Activated naive CD8-positive, alpha-beta T cell treated with anti-CD3 and anti-CD28 coated beads, Interleukin-2, amount 10 ng/mL, durations not matched to agents 7 days and 5 days (primary cell): Measurements from ENCODE around the gene TIMMDC1. TPM values are rescaled to one million over a fixed set of nuclear protein-coding genes. Genes with fewer than 3 reads are reported as not detected.
A peak's percentile ranks its signal among the peaks of the same experiment; 100 is the strongest.
"Not testable (repeated sequence)": the region's sequence is repeated elsewhere in the genome, so short reads cannot be mapped to it uniquely, and the experiment has no call there.

Experiments
- ATAC-seq: fragments of 150-1000 bp; cut with Tn5 transposase; one replicate; pipeline ENCODE4 v1.10.0; 2021; ENCODE audit warnings: low read depth, moderate library complexity
- POLR2A ChIA-PET: fragments of 350-600 bp; sonication (Branson Sonifier 250); formaldehyde crosslinking; loops from one replicate; lab custom pipeline; 2021; ENCODE audit warnings: antibody characterized with exemption; lab: Charles Lee
- DNase-seq: peaks from one replicate; pipeline ENCODE4 v3.0.0; 2021
- H3K27ac Mint-ChIP-seq: one replicate; pipeline ENCODE4 v1.8.0; 2022; ENCODE audit warnings: mild to moderate bottlenecking, mixed read lengths
- H3K27me3 Mint-ChIP-seq: one replicate; pipeline ENCODE4 v1.8.0; 2022; ENCODE audit warnings: mild to moderate bottlenecking, moderate library complexity, mixed read lengths
- H3K36me3 Mint-ChIP-seq: one replicate; pipeline ENCODE4 v1.8.0; 2021; ENCODE audit warnings: mild to moderate bottlenecking, mixed read lengths
- H3K4me1 Mint-ChIP-seq: one replicate; pipeline ENCODE4 v1.8.0; 2021; ENCODE audit warnings: mixed read lengths
- H3K4me3 Mint-ChIP-seq: one replicate; pipeline ENCODE4 v1.8.0; 2022; ENCODE audit warnings: mild to moderate bottlenecking, moderate library complexity, mixed read lengths
- H3K9me3 Mint-ChIP-seq: one replicate; pipeline ENCODE4 v1.8.0; 2021; ENCODE audit warnings: mixed read lengths
- total RNA-seq, 2 experiments: library from RNA; stranded (reverse); gene quantifications; one replicate each; pipeline ENCODE4 v1.2.3, GENCODE V29; 2021

Gene TIMMDC1
- total RNA-seq, 2 experiments from 2014 or later = 72.9 to 76.0 TPM

- no peaks in the 10 kb centered on the region for H3K27me3 Mint-ChIP-seq
- peaks cover 62% of the 10 kb centered on the region for H3K36me3 Mint-ChIP-seq
- POLR2A ChIA-PET = interaction anchor here (0.8 kb wide), 1 partner anchor 127 kb away, joined by 3 read pairs; the partner anchor contains the start of gene COX17
- H3K9me3 Mint-ChIP-seq = no peaks in the 10 kb centered on the region
- H3K27ac Mint-ChIP-seq = no peak overlapping the region
- ATAC-seq (no peak), DNase-seq (no peak)
- H3K4me3 Mint-ChIP-seq = no peak overlapping the region
- peaks cover 29% of the 10 kb centered on the region for H3K4me1 Mint-ChIP-seq
These were observed 52.0 kb downstream of the TIMMDC1 start for GRCh38 chr3:119550192-119550910.

GRCh38 chr3:119551598-119551997 is 53.3 kb downstream of the TIMMDC1 start:
- no peak overlapping the region for H3K4me3 Mint-ChIP-seq
- DNase-seq (no peak), ATAC-seq (no peak)
- no peak overlapping the region for H3K27ac Mint-ChIP-seq
- H3K27me3 Mint-ChIP-seq = no peaks in the 10 kb centered on the region
- no peaks in the 10 kb centered on the region for H3K9me3 Mint-ChIP-seq
- peaks cover 39% of the 10 kb centered on the region for H3K4me1 Mint-ChIP-seq
- peaks cover 65% of the 10 kb centered on the region for H3K36me3 Mint-ChIP-seq
- POLR2A ChIA-PET = interaction anchor here (0.7 kb wide), 1 partner anchor 53 kb away, joined by 3 read pairs; the partner anchor contains the start of gene TIMMDC1

GRCh38 chr3:119552928-119553327 is 54.6 kb downstream of the TIMMDC1 start:
- H3K9me3 Mint-ChIP-seq, ATAC-seq, H3K4me3 Mint-ChIP-seq, DNase-seq, H3K27ac Mint-ChIP-seq, H3K27me3 Mint-ChIP-seq: not testable (repeated sequence)
- POLR2A ChIA-PET = interaction anchor here (0.6 kb wide), 1 partner anchor 105 kb away, joined by 3 read pairs; no protein-coding TSS in a partner anchor
- Mint-ChIP-seq H3K4me1 (peaks cover 50% of the 10 kb centered on the region), H3K36me3 (peaks cover 67% of the 10 kb centered on the region)

GRCh38 chr3:119553823-119554415 is 55.6 kb downstream of the TIMMDC1 start:
- H3K27me3 Mint-ChIP-seq = no peaks in the 10 kb centered on the region
- H3K27ac Mint-ChIP-seq = peak overlapping the region; percentile 21
- POLR2A ChIA-PET = no interaction called here
- peaks cover 54% of the 10 kb centered on the region for H3K4me1 Mint-ChIP-seq
- no peaks in the 10 kb centered on the region for H3K9me3 Mint-ChIP-seq
- no peak for DNase-seq
- H3K4me3 Mint-ChIP-seq = no peak overlapping the region
- ATAC-seq = no peak
- H3K36me3 Mint-ChIP-seq = peaks cover 67% of the 10 kb centered on the region

- DNase-seq (no peak), ATAC-seq (no peak)
- H3K27me3 Mint-ChIP-seq = no peaks in the 10 kb centered on the region
- no peaks in the 10 kb centered on the region for H3K9me3 Mint-ChIP-seq
- H3K27ac Mint-ChIP-seq = no peak overlapping the region
- POLR2A ChIA-PET = interaction anchor here (5.8 kb wide), 1 partner anchor 57 kb away, joined by 40 read pairs; the partner anchor contains the start of gene TIMMDC1
- peak overlapping the region; percentile 83 for H3K4me3 Mint-ChIP-seq
- peaks cover 56% of the 10 kb centered on the region for H3K4me1 Mint-ChIP-seq
- H3K36me3 Mint-ChIP-seq = peaks cover 55% of the 10 kb centered on the region
These were observed 57.0 kb downstream of the TIMMDC1 start for GRCh38 chr3:119555309-119555735.

GRCh38 chr3:119555929-119556328 is 57.6 kb downstream of the TIMMDC1 start:
- ATAC-seq = no peak
- Mint-ChIP-seq H3K4me3 (peak overlapping the region; percentile 83), H3K27ac (no peak overlapping the region), H3K9me3 (no peaks in the 10 kb centered on the region), H3K36me3 (peaks cover 52% of the 10 kb centered on the region), H3K27me3 (no peaks in the 10 kb centered on the region), H3K4me1 (peaks cover 53% of the 10 kb centered on the region)
- POLR2A ChIA-PET = interaction anchor here (5.8 kb wide), 1 partner anchor 58 kb away, joined by 40 read pairs; the partner anchor contains the start of gene TIMMDC1
- DNase-seq = no peak

- POLR2A ChIA-PET = interaction anchor here (0.6 to 5.8 kb wide), 12 partner anchors 14 to 537 kb away, joined by 3 to 41 read pairs (median 4); partner anchors contain the start of genes ADPRH, COX17, GSK3B and POGLUT1
- peaks cover 52% of the 10 kb centered on the region for H3K4me1 Mint-ChIP-seq
- peaks cover 42% of the 10 kb centered on the region for H3K36me3 Mint-ChIP-seq
- H3K27ac Mint-ChIP-seq = peak overlapping the region; percentile 85
- H3K9me3 Mint-ChIP-seq = no peaks in the 10 kb centered on the region
- H3K4me3 Mint-ChIP-seq = peak overlapping the region; percentile 83
- no peak for DNase-seq
- no peak for ATAC-seq
- H3K27me3 Mint-ChIP-seq = no peaks in the 10 kb centered on the region
These were observed 59.0 kb downstream of the TIMMDC1 start for GRCh38 chr3:119557192-119557876.

GRCh38 chr3:119557877-119558269 is 59.5 kb downstream of the TIMMDC1 start:
- Mint-ChIP-seq H3K9me3 (no peaks in the 10 kb centered on the region), H3K36me3 (peaks cover 39% of the 10 kb centered on the region), H3K27me3 (no peaks in the 10 kb centered on the region), H3K4me1 (peaks cover 54% of the 10 kb centered on the region), H3K4me3 (peak overlapping the region; percentile 83), H3K27ac (peak overlapping the region; percentile 85)
- ATAC-seq (peak; percentile 32), DNase-seq (no peak)
- POLR2A ChIA-PET = interaction anchor here (0.6 to 5.8 kb wide), 11 partner anchors 14 to 537 kb away, joined by 3 to 41 read pairs (median 5); partner anchors contain the start of genes ADPRH, COX17, GSK3B and POGLUT1

GRCh38 chr3:119558626-119559317 is 60.4 kb downstream of the TIMMDC1 start:
- Mint-ChIP-seq H3K27ac (peak overlapping the region; percentile 85), H3K9me3 (peaks cover 2% of the 10 kb centered on the region), H3K4me1 (peaks cover 52% of the 10 kb centered on the region), H3K36me3 (peaks cover 37% of the 10 kb centered on the region), H3K27me3 (no peaks in the 10 kb centered on the region), H3K4me3 (peak overlapping the region; percentile 83)
- ATAC-seq = no peak
- DNase-seq = no peak
- POLR2A ChIA-PET = interaction anchor here (0.7 to 5.8 kb wide), 8 partner anchors 21 to 536 kb away, joined by 3 to 41 read pairs (median 6); partner anchors contain the start of genes ADPRH, B4GALT4, COX17 and GSK3B

GRCh38 chr3:119559441-119559963 is 61.2 kb downstream of the TIMMDC1 start, which contains the start of gene CD80:
CD80 (minus strand) TSS chr3:119559614; CDS start chr3:119557728, 1,886 bp downstream.
- ATAC-seq (peak; percentile 91), DNase-seq (peak; percentile 68)
- POLR2A ChIA-PET = interaction anchor here (0.5 to 5.8 kb wide), 8 partner anchors 20 to 535 kb away, joined by 3 to 41 read pairs (median 6); partner anchors contain the start of genes ADPRH, GSK3B, POGLUT1 and TIMMDC1
- Mint-ChIP-seq H3K27ac (peak within 1 kb of the TSS; percentile 85), H3K4me3 (peak within 1 kb of the TSS; percentile 83), H3K9me3 (peaks cover 3% of the 10 kb centered on the region), H3K4me1 (peaks cover 46% of the 10 kb centered on the region), H3K36me3 (peaks cover 35% of the 10 kb centered on the region), H3K27me3 (no peaks in the 10 kb centered on the region)

GRCh38 chr3:119560160-119560559 is 61.8 kb downstream of the TIMMDC1 start:
- H3K4me3 Mint-ChIP-seq = no peak overlapping the region
- POLR2A ChIA-PET = interaction anchor here (0.5 to 5.8 kb wide), 5 partner anchors 62 to 534 kb away, joined by 3 to 41 read pairs (median 13); partner anchors contain the start of genes GSK3B, POGLUT1, TIMMDC1 and TMEM39A
- H3K4me1 Mint-ChIP-seq = peaks cover 39% of the 10 kb centered on the region

More at GRCh38 chr3:119560160-119560559, 61.8 kb downstream of the TIMMDC1 start:
- Mint-ChIP-seq H3K27ac (no peak overlapping the region), H3K27me3 (no peaks in the 10 kb centered on the region), H3K36me3 (peaks cover 30% of the 10 kb centered on the region), H3K9me3 (peaks cover 3% of the 10 kb centered on the region)
- no peak for ATAC-seq
- no peak for DNase-seq
